Femur (tissue), 1 donor: ENCODE results near the gene CYP4A11.
"Not testable (repeated sequence)": the region's sequence is repeated elsewhere in the genome, so short reads cannot be mapped to it uniquely, and the experiment has no call there.

ENCODE experiments used
- DNase-seq: peaks from one replicate; pipeline ENCODE4 v3.0.0-alpha.2; 2017

CYP4A11 gene

GRCh38 chr1:46941135-46941694 lies at the start of gene CYP4A11:
Gene CYP4A11, minus strand, starts transcription at chr1:46941476. Its CDS starts 43 bp downstream, at chr1:46941433.
- no peak for DNase-seq

- DNase-seq = not testable (repeated sequence)
These were observed 49.3 kb upstream of the CYP4A11 start for GRCh38 chr1:46990541-46990940.

GRCh38 chr1:46983830-46984586 lies 42.7 kb upstream of the CYP4A11 start:
- DNase-seq = no peak

- DNase-seq = no peak
These were observed 42.0 kb upstream of the CYP4A11 start for GRCh38 chr1:46983166-46983829.

GRCh38 chr1:46969014-46969619 lies 27.8 kb upstream of the CYP4A11 start:
- no peak for DNase-seq

- not testable (repeated sequence) for DNase-seq
These were observed 21.0 kb upstream of the CYP4A11 start for GRCh38 chr1:46962272-46962671.

- no peak for DNase-seq
These were observed 19.9 kb upstream of the CYP4A11 start for GRCh38 chr1:46961066-46961758.

GRCh38 chr1:46960250-46960649 lies 19.0 kb upstream of the CYP4A11 start:
- DNase-seq = no peak

- not testable (repeated sequence) for DNase-seq
These were observed 13.8 kb upstream of the CYP4A11 start for GRCh38 chr1:46955116-46955515.

GRCh38 chr1:46953847-46954246 lies 12.6 kb upstream of the CYP4A11 start:
- DNase-seq = not testable (repeated sequence)

- DNase-seq = not testable (repeated sequence)
These were observed 8.1 kb upstream of the CYP4A11 start for GRCh38 chr1:46949417-46949666.

- DNase-seq = no peak
These were observed 7.5 kb upstream of the CYP4A11 start for GRCh38 chr1:46948629-46949416.

GRCh38 chr1:46947706-46948105 lies 6.4 kb upstream of the CYP4A11 start:
- DNase-seq = not testable (repeated sequence)

GRCh38 chr1:46942086-46942485 lies 810 bp upstream of the CYP4A11 start:
- DNase-seq = no peak

GRCh38 chr1:46940307-46940706 lies 969 bp downstream of the CYP4A11 start:
- DNase-seq = no peak

- DNase-seq = no peak
These were observed 4.0 kb downstream of the CYP4A11 start for GRCh38 chr1:46937270-46937669.

- DNase-seq = no peak
These were observed 4.5 kb downstream of the CYP4A11 start for GRCh38 chr1:46936788-46937187.

- DNase-seq = not testable (repeated sequence)
These were observed 6.4 kb downstream of the CYP4A11 start for GRCh38 chr1:46934852-46935251.

GRCh38 chr1:46932020-46932419 lies 9.3 kb downstream of the CYP4A11 start:
- DNase-seq = not testable (repeated sequence)

GRCh38 chr1:46931151-46931550 lies 10.1 kb downstream of the CYP4A11 start:
- DNase-seq = no peak

- no peak for DNase-seq
These were observed 13.9 kb downstream of the CYP4A11 start for GRCh38 chr1:46927249-46927835.

- DNase-seq = no peak
These were observed 30.5 kb downstream of the CYP4A11 start for GRCh38 chr1:46910790-46911189.
